ENCODE data around the gene CDK14.

- TF ChIP-seq, protein P1, sequence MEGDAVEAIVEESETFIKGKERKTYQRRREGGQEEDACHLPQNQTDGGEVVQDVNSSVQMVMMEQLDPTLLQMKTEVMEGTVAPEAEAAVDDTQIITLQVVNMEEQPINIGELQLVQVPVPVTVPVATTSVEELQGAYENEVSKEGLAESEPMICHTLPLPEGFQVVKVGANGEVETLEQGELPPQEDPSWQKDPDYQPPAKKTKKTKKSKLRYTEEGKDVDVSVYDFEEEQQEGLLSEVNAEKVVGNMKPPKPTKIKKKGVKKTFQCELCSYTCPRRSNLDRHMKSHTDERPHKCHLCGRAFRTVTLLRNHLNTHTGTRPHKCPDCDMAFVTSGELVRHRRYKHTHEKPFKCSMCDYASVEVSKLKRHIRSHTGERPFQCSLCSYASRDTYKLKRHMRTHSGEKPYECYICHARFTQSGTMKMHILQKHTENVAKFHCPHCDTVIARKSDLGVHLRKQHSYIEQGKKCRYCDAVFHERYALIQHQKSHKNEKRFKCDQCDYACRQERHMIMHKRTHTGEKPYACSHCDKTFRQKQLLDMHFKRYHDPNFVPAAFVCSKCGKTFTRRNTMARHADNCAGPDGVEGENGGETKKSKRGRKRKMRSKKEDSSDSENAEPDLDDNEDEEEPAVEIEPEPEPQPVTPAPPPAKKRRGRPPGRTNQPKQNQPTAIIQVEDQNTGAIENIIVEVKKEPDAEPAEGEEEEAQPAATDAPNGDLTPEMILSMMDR (IDR thresholded peaks at IDR 0.05; ENCODE audit: extremely low read depth in 1 of 2, insufficient read depth in 1 of 2, low read depth in 1 of 2, low read length in 2 of 2): no peak
- TF ChIP-seq MAX (IDR thresholded peaks at IDR 0.05; ENCODE audit: insufficient read depth, insufficient read length): no peak
Observed at GRCh38 chr7:91079487-91079886, 483.4 kb downstream of the CDK14 start.
